ENCODE data around the gene CFAP251. TPM values are rescaled to one million over a fixed set of nuclear protein-coding genes. Genes with fewer than 3 reads are reported as not detected.
A peak's percentile ranks its signal among the peaks of the same experiment; 100 is the strongest.

Gene CFAP251
- total RNA-seq, 1 experiment from 2014 or later = 0.81 TPM

GRCh38 chr12:121980191-121980891, 61.9 kb downstream of the CFAP251 start:
- no peaks in the 10 kb centered on the region for H3K23me2 ChIP-seq (ENCODE audit: insufficient read length, low read depth, low read length, poor library complexity, severe bottlenecking)
- no peaks in the 10 kb centered on the region for H3K79me2 ChIP-seq (ENCODE audit: insufficient read depth, low read length)
- H2BK20ac ChIP-seq (ENCODE audit: low read depth, low read length, poor library complexity, severe bottlenecking) = no peak overlapping the region
- no peak overlapping the region for H2AFZ ChIP-seq (ENCODE audit: low read length)
- no peak overlapping the region for H2AK5ac ChIP-seq (ENCODE audit: insufficient read length, low read length)
- no peak overlapping the region for H4K91ac ChIP-seq (ENCODE audit: insufficient read length, low read depth, low read length)
- WGBS (ENCODE audit: extremely low coverage, insufficient read length, low lambda C conversion rate) = no CpG with 5 or more reads among the region's 11 CpGs
- no peak overlapping the region for H3K4ac ChIP-seq (ENCODE audit: low read depth, low read length)
- no peak overlapping the region for H2BK15ac ChIP-seq (ENCODE audit: low read depth, low read length)
- no peak overlapping the region for H2BK12ac ChIP-seq (ENCODE audit: insufficient read length, low read depth, low read length)
- H4K8ac ChIP-seq (replicated peaks; ENCODE audit: insufficient read length, low read depth, low read length) = no peak overlapping the region
- H3T11ph ChIP-seq (ENCODE audit: low read length) = no peak overlapping the region
- Mint-ChIP-seq H3K4me3 (no peak overlapping the region), H3K27ac (peak overlapping the region in 1 of 3 experiments; percentile 44; a peak in 1 of 7 replicates), H3K36me3 (ENCODE audit: insufficient read depth in 1 of 3, low read depth in 3 of 3) (no peaks in the 10 kb centered on the region), H3K27me3 (ENCODE audit: low read depth) (no peaks in the 10 kb centered on the region), H3K9me3 (no peaks in the 10 kb centered on the region), H3K4me1 (peaks cover 9 to 12% of the 10 kb centered on the region in 2 experiments)
- H3K79me1 ChIP-seq (ENCODE audit: insufficient read depth, low read depth, low read length, poor library complexity, severe bottlenecking) = no peaks in the 10 kb centered on the region
- H2BK120ac ChIP-seq (ENCODE audit: low read depth, low read length, poor library complexity, severe bottlenecking) = no peak overlapping the region
- H3K14ac ChIP-seq (ENCODE audit: insufficient read depth, low read length) = peak overlapping the region; percentile 80
- no peak for DNase-seq
- no peak overlapping the region for H3K9ac ChIP-seq (ENCODE audit: extremely low read depth, insufficient read length, low read length)
- H3K4me1 ChIP-seq (ENCODE audit: insufficient read depth, low read length) = no peaks in the 10 kb centered on the region; the same call in 1 of the 2 replicates
- no peak overlapping the region for H3K56ac ChIP-seq (ENCODE audit: insufficient read length, low read depth, low read length)
- no peaks in the 10 kb centered on the region for H3K27me3 ChIP-seq (ENCODE audit: insufficient read depth, low read length)
- no peaks in the 10 kb centered on the region for H3K9me3 ChIP-seq (ENCODE audit: control insufficient read depth, low read depth, low read length)
- H3K27ac ChIP-seq (ENCODE audit: insufficient read length, low read depth, low read length) = no peak overlapping the region
- H4K20me1 ChIP-seq (ENCODE audit: control insufficient read depth, insufficient read depth, insufficient read length) = no peaks in the 10 kb centered on the region
- H3K4me2 ChIP-seq (ENCODE audit: insufficient read depth, insufficient read length, low read length) = no peak overlapping the region
- no peak for TF ChIP-seq CTCF (conservative IDR thresholded peaks at IDR 0.05)
- H2BK5ac ChIP-seq (ENCODE audit: insufficient read length, low read length) = no peak overlapping the region
- H3K18ac ChIP-seq (ENCODE audit: insufficient read length, low read depth, low read length) = no peak overlapping the region
- H4K5ac ChIP-seq (ENCODE audit: insufficient read length, low read depth, low read length) = no peak overlapping the region
- H3K23ac ChIP-seq (ENCODE audit: insufficient read length, low read depth, low read length) = no peak overlapping the region

Measured in H9 (cell line).